ENCODE measurements around the gene WIPF2. TPM values are rescaled to one million over a fixed set of nuclear protein-coding genes. Genes with fewer than 3 reads are reported as not detected.

Gene WIPF2
- total and polyA plus RNA-seq, 2 donors (not counting 3 experiments of a cell fraction or from before 2014, with no cell fraction given), result 8.4 to 30.4 TPM

DNA sequence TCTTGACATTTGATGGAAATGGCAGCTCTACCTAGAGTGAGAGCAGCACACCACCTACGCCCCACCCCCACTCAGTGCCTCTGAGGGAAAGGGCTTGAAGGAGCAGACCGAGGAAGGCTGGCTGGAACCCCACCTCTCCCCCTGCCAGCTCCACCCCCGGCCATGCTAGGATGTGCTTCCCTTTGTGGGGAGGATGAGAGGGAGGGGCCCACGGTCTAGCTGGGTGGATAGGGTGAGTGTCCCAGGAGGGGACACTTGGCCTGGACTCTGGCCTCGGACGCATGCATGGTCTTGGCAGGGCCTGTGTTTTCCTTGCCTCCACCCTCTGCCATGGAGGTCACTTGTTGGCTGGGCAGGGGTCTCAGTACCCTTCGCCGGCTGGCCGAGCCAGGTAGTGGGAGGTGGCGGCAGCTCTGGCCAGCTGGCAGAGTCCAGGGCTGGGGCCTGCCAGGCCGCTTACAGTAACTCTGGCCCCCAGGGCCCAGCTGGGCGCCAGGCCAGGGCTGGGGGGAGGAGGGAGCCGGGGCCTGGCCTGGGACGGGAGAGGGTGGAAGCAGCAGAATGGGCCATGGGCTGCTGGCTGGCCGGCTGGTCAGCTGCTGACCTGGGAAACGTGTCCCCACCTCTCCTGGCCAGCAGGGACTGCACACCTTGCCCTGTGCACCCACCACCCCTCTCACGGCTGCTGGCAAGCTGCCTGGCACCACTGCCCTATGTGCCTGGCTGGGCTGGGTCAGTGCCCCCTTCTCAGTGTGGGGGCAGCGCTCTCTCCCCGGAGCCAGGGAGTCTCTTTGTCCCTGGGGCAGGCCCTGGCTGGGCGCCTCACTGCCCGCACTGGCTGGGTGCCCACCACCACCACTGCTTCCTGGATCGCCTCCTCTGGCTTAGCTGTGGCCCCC is 112.9 kb downstream of the WIPF2 start:
- Histone ChIP-seq H4K20me1 (replicated peaks; ENCODE audit: control insufficient read depth, extremely low read depth, insufficient read depth, low read length) (no peaks in the 10 kb centered on the region), H3K27me3 (ENCODE audit: control insufficient read depth in 2 of 2, insufficient read depth in 2 of 2, low read length in 2 of 2) (no peaks in the 10 kb centered on the region), H3K79me2 (ENCODE audit: control insufficient read depth, insufficient read depth, low read length) (peaks cover 58% of the 10 kb centered on the region), H3K27ac (ENCODE audit: insufficient read depth, low read depth, low read length) (peak overlapping the region; percentile 61), H3K4me2 (ENCODE audit: insufficient read depth, low read length) (no peak overlapping the region), H3K9ac (replicated peaks; ENCODE audit: extremely low read depth, insufficient read depth, low read length) (no peak overlapping the region), H3K4me3 (replicated peaks in 1 of 3; ENCODE audit: insufficient read depth in 1 of 3, low read depth in 1 of 3, low read length in 3 of 3) (no peak overlapping the region), H2AFZ (ENCODE audit: low read depth, low read length) (no peak overlapping the region), H3K36me3 (ENCODE audit: control insufficient read depth in 2 of 2, extremely low read depth in 1 of 2, insufficient read depth in 2 of 2, low read length in 2 of 2) (peaks cover 0 to 3% of the 10 kb centered on the region in 2 experiments), H3K4me1 (ENCODE audit: control insufficient read depth, extremely low read depth, insufficient read depth, low read length) (peaks cover 38% of the 10 kb centered on the region), H3K9me1 (replicated peaks; ENCODE audit: control insufficient read depth, extremely low read depth, insufficient read depth, low read length) (no peaks in the 10 kb centered on the region), H3K9me3 (replicated peaks; ENCODE audit: control insufficient read depth, insufficient read depth, low read length) (no peaks in the 10 kb centered on the region)
- TF ChIP-seq GATA2 (IDR thresholded peaks at IDR 0.05; ENCODE audit: insufficient read depth, insufficient read length, low read depth, low read length) (no peak), MYC (IDR thresholded peaks at IDR 0.05; ENCODE audit: low read depth, low read length) (no peak), EZH2 (IDR thresholded peaks at IDR 0.05; ENCODE audit: borderline replicate concordance, low read depth, low read length, severe bottlenecking) (no peak), JUN (IDR thresholded peaks at IDR 0.05; ENCODE audit: borderline replicate concordance, insufficient read depth, insufficient read length, low read depth) (no peak), POLR2A (IDR thresholded peaks at IDR 0.05; ENCODE audit: low read depth, low read length) (peak; percentile 30), CTCF (IDR thresholded peaks at IDR 0.05; ENCODE audit: extremely low read depth in 1 of 2, insufficient read depth in 1 of 2, low read depth in 1 of 2, low read length in 2 of 2) (no peak)
- TF ChIP-seq, protein P1, sequence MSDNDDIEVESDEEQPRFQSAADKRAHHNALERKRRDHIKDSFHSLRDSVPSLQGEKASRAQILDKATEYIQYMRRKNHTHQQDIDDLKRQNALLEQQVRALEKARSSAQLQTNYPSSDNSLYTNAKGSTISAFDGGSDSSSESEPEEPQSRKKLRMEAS (IDR thresholded peaks at IDR 0.05; ENCODE audit: insufficient read depth, insufficient read length), result no peak
- no TSS peak for BruUV-seq (replicated peaks)
- peak; percentile 49 for FAIRE-seq
- POLR2A ChIA-PET, result interaction anchor here (0.5 to 1.5 kb wide), 2 partner anchors 15 to 17 kb away, joined by 3 to 4 read pairs; no protein-coding TSS in a partner anchor
- peak; percentile 73 for DNase-seq (ENCODE audit: low read depth, low spot score)
- CTCF ChIA-PET, result interaction anchor here (0.6 to 2.7 kb wide), 9 partner anchors 9 to 29 kb away, joined by 3 to 10 read pairs (median 6); no protein-coding TSS in a partner anchor
- dilution Hi-C loops (cut with MboI; ENCODE audit: extremely low pct_ligation_motif_present, low sequenced_read_pairs), result no loop called here
- intact Hi-C loops (cut with micrococcal nuclease), result loop anchor here (1.0 kb wide), 2 partner anchors 9 kb away; no protein-coding TSS in a partner anchor

Small RNA genes within 50 kb of the gene (microRNA-seq; reads per million reads assigned to microRNA genes)
- gene MIR6867 (ENCODE audit: borderline number of aligned reads, borderline replicate concordance), result not detected

Small RNA genes within 50 kb of the gene (small RNA-seq; reads per million reads assigned to genes)
- gene MIR6867 (ENCODE audit: insufficient read depth, insufficient read length, low read depth, low replicate concordance), result not detected

Other genes with a start within 250 kb of the WIPF2 start
- 136 and 142 TPM in 2 replicates for gene PSMD3, start 238.5 kb upstream of the WIPF2 start, total RNA-seq
- 117 and 120 TPM in 2 replicates for gene PSMD3, start 238.5 kb upstream of the WIPF2 start, polyA plus RNA-seq
- gene CSF3, start 203.9 kb upstream of the WIPF2 start, total RNA-seq, result 2.4 and 2.9 TPM in 2 replicates
- 0.80 and 1.0 TPM in 2 replicates for gene CSF3, start 203.9 kb upstream of the WIPF2 start, polyA plus RNA-seq
- gene MED24, start 164.9 kb upstream of the WIPF2 start, total RNA-seq, result 120 and 124 TPM in 2 replicates
- gene MED24, start 164.9 kb upstream of the WIPF2 start, polyA plus RNA-seq, result 120 and 122 TPM in 2 replicates
- 24.9 and 29.6 TPM in 2 replicates for gene THRA, start 156.3 kb upstream of the WIPF2 start, total RNA-seq
- 17.4 and 18.8 TPM in 2 replicates for gene THRA, start 156.3 kb upstream of the WIPF2 start, polyA plus RNA-seq
- gene NR1D1, start 118.7 kb upstream of the WIPF2 start, total RNA-seq, result 5.2 and 6.1 TPM in 2 replicates
- gene NR1D1, start 118.7 kb upstream of the WIPF2 start, polyA plus RNA-seq, result 2.3 and 2.5 TPM in 2 replicates
- 90.8 and 95.0 TPM in 2 replicates for gene MSL1, start 97.3 kb upstream of the WIPF2 start, total RNA-seq
- 27.7 and 30.9 TPM in 2 replicates for gene MSL1, start 97.3 kb upstream of the WIPF2 start, polyA plus RNA-seq
- 91.2 and 107 TPM in 2 replicates for gene CASC3, start 78.8 kb upstream of the WIPF2 start, total RNA-seq
- 59.9 and 64.1 TPM in 2 replicates for gene CASC3, start 78.8 kb upstream of the WIPF2 start, polyA plus RNA-seq
- 11.8 and 13.4 TPM in 2 replicates for gene RAPGEFL1, start 41.8 kb upstream of the WIPF2 start, total RNA-seq
- gene RAPGEFL1, start 41.8 kb upstream of the WIPF2 start, polyA plus RNA-seq, result 8.6 and 9.2 TPM in 2 replicates
- 49.9 and 55.2 TPM in 2 replicates for gene CDC6, start 68.6 kb downstream of the WIPF2 start, total RNA-seq
- 13.4 and 15.5 TPM in 2 replicates for gene CDC6, start 68.6 kb downstream of the WIPF2 start, polyA plus RNA-seq
- gene RARA, start 89.9 kb downstream of the WIPF2 start, total RNA-seq, result 37.8 and 43.4 TPM in 2 replicates
- 11.2 and 11.9 TPM in 2 replicates for gene RARA, start 89.9 kb downstream of the WIPF2 start, polyA plus RNA-seq
- 0.39 and 0.40 TPM in 2 replicates for gene GJD3, start 145.4 kb downstream of the WIPF2 start, total RNA-seq
- 0.10 TPM in 1 of 2 replicates, not detected in the other for gene GJD3, start 145.4 kb downstream of the WIPF2 start, polyA plus RNA-seq
- 149 and 160 TPM in 2 replicates for gene TOP2A, start 198.6 kb downstream of the WIPF2 start, total RNA-seq
- 25.5 and 31.3 TPM in 2 replicates for gene TOP2A, start 198.6 kb downstream of the WIPF2 start, polyA plus RNA-seq
- 585 and 618 TPM in 2 replicates for gene IGFBP4, start 224.1 kb downstream of the WIPF2 start, total RNA-seq
- gene IGFBP4, start 224.1 kb downstream of the WIPF2 start, polyA plus RNA-seq, result 369 and 377 TPM in 2 replicates

Data from endothelial cell of umbilical vein (primary cell).